Fibroblast of mammary gland (primary cell): ENCODE results near the gene ODF2L.

Experiments used
- DNase-seq: peaks from one replicate; pipeline ENCODE4 v3.0.0-alpha.2; 2010; ENCODE audit warnings: low read depth
- H3K4me3 ChIP-seq: 2 replicates; pipeline ENCODE4 v1.5.1; 2011; ENCODE audit warnings: low read depth, mild to moderate bottlenecking, low read length, moderate library complexity; ENCODE audit not compliant: control insufficient read depth
- TF ChIP-seq, protein P1 (sequence below): conservative IDR thresholded peaks from 2 replicates; pipeline ENCODE4 v1.5.1; 2011; ENCODE audit warnings: low read depth, low read length, inconsistent platforms; ENCODE audit not compliant: control insufficient read depth, insufficient read depth

Gene ODF2L

DNA sequence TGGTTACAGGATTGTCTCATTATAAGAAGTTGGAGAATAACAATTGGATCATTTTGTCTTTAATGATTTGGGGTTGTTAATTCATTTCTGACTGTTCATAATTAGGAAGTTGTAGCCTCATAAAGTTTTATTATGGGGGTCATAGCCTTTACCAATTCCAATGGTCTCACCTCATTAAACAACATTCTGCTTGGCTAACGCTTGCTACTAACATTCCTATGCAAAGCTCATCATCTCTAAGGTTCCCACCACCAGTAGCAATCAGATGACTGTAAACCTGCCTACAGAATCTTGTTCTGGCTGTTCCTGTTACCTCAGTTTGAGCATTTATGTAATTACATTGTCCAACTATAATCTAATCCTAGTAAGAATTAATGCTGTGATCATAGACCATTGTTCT, 60.2 kb downstream of the ODF2L start:
- TF ChIP-seq, protein P1, sequence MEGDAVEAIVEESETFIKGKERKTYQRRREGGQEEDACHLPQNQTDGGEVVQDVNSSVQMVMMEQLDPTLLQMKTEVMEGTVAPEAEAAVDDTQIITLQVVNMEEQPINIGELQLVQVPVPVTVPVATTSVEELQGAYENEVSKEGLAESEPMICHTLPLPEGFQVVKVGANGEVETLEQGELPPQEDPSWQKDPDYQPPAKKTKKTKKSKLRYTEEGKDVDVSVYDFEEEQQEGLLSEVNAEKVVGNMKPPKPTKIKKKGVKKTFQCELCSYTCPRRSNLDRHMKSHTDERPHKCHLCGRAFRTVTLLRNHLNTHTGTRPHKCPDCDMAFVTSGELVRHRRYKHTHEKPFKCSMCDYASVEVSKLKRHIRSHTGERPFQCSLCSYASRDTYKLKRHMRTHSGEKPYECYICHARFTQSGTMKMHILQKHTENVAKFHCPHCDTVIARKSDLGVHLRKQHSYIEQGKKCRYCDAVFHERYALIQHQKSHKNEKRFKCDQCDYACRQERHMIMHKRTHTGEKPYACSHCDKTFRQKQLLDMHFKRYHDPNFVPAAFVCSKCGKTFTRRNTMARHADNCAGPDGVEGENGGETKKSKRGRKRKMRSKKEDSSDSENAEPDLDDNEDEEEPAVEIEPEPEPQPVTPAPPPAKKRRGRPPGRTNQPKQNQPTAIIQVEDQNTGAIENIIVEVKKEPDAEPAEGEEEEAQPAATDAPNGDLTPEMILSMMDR, result no peak
- no peak for DNase-seq
- no peak overlapping the region for H3K4me3 ChIP-seq

DNA sequence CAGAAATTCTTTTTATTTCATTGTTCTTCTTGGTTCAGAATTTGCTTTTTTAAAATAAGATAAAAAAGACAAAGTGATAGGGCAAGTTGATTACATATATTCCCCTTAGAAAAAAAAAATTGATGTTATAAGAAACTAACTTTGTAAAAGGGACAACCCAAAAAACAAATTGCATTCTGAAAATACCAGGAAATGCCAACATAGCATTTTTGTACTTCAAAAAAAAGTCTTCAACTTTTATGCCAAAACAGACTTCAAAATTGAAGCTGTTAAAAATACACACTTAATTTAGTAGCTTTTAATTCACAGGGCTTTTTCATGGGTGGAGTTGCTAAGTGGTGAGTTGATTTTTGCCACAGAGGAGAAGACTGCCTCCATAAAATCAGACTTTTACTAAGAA, 70.9 kb downstream of the ODF2L start:
- no peak for DNase-seq
- H3K4me3 ChIP-seq, result no peak overlapping the region
- TF ChIP-seq, protein P1, result no peak

DNA sequence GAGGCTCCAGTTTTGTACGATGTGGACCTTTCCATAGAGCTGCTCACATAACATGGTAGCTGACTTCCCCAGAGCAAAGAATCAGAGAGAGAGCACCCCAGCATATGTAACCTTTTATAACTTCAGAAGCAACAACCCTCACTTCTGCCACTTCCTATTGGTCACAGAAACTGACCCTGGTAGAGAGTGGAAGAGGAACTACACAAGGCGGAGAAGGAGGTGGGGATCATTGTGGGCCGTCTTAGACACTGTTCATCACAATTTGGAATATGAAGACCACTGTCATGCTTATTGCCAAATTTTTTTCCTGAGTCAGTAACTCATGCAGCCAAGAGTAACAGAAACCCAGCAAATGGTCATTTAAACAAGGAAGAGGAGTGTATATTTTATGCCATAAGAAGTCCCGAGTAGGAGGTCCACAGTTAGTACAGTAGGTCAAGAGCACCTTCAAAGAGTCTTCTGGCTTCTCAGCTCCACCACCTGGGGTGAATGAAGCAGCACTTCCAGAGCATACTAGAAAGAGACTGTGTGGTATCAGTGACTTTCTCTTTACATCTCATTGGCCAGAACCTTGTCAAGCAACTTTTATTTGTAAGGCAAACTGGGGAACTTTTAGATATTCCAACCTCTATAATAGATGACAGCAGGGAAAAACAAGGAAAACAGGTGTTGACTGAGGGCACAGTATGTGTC, 71.8 kb downstream of the ODF2L start:
- TF ChIP-seq, protein P1, result no peak
- no peak overlapping the region for H3K4me3 ChIP-seq
- no peak for DNase-seq

DNA sequence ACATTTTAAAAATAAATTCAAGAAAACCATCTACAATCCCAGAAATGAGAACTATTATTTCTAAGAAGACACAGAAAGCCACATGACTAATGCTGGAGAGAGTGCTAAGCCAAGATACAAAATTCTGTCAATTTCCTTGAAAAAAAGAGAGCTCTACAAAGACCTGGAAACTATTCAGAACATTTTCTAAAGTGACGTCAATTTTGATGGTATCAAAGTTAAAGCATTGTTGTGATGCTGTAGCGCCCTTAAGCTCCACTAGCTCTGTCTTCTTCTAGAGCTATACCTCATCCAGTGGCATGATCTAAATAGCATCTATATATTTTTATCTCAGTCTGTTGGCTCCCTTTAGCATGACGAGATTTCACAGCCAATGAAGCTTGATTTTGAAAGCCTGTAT, 73.9 kb downstream of the ODF2L start:
- no peak for DNase-seq
- H3K4me3 ChIP-seq, result no peak overlapping the region
- TF ChIP-seq, protein P1, result no peak

DNA sequence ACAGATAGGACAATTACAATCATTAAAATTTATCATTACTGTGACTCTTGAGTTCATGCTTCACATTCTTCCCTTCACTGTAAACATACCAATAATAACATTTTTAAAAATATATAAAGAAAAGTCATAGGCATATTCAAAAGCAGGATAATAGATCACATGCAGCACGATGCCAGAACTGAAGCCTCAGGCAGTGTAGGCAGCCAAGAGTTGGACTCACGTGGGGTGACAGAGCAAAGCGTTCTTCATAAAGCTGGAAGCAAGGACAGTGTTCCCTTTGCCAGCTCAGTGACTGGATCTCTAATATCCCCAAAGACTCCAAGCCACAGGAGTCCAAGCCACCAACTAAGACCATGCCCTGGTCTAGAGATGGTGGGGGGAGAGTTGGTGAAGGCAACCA, 77.7 kb downstream of the ODF2L start:
- TF ChIP-seq, protein P1, result no peak

DNA sequence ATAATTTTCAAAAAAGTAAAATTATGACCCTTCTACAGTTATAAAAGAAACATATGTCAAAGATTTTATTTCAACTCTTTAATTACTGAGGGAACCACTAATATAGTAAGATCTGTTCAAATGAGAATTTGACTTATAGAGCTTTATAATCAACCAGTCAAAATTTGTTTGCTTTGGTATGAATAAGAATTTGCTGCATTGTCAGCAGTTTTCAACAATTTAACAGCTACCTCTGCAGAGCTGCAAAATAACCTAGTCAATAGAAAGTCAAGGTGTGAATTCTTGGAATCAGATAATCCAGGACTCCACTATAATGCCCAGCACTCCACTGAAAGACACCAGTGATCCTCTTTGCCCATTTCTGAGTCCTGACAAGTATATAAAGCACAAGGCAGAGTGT, 78.2 kb downstream of the ODF2L start:
- TF ChIP-seq, protein P1, result no peak
- no peak overlapping the region for H3K4me3 ChIP-seq
- DNase-seq, result no peak

More for the DNA sequence above, 77.7 kb downstream of the ODF2L start:
- H3K4me3 ChIP-seq, result no peak overlapping the region
- DNase-seq, result no peak

DNA sequence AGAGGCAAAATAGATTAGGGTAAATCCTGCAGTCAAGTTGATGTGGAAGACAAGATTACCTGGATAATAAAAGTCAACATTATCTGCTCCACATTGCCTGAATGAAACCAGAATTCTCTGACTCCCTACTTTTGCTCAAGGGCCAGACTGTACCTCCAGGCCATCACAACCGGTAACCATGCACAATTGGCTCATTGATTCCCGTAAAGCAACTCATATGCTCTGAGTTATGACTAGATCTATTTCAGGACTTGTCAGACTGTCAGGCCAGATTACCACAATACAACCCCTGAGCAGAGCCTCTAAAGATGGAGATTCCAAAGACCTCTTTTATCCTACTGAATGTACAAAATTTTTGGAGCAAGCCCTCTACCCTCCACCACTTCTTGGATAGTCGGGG, 90.4 kb downstream of the ODF2L start:
- H3K4me3 ChIP-seq, result no peak overlapping the region
- no peak for DNase-seq
- TF ChIP-seq, protein P1, result no peak
